AG04450 (cell line): ENCODE results near the gene FRMPD2. TPM values are rescaled to one million over a fixed set of nuclear protein-coding genes. Genes with fewer than 3 reads are reported as not detected.
A peak's percentile ranks its signal among the peaks of the same experiment; 100 is the strongest.

Source experiments
- CTCF ChIA-PET: fragments of 300-600, 350-600 bp; formaldehyde crosslinking; extraction: SDS; loops from one replicate; lab custom pipeline; 2022; ENCODE audit warnings: antibody characterized with exemption, inconsistent platforms; lab: Charles Lee
- POLR2A ChIA-PET: fragments of 350-600 bp; formaldehyde crosslinking; extraction: SDS; loops from one replicate; lab custom pipeline; 2021; ENCODE audit warnings: antibody characterized with exemption, inconsistent platforms; lab: Yijun Ruan, JAX
- DNase-seq: peaks from one replicate; pipeline ENCODE4 v3.0.0-alpha.2; 2011; ENCODE audit warnings: low read depth, low spot score
- H3K27ac ChIP-seq: one replicate; pipeline ENCODE4 v1.5.1; 2012; ENCODE audit warnings: low read depth, low read length, control low read depth
- H3K27me3 ChIP-seq: one replicate; pipeline ENCODE4 v1.6.0; 2012; ENCODE audit warnings: low read length; ENCODE audit not compliant: control insufficient read depth, insufficient read depth
- H3K4me3 ChIP-seq: 2 replicates; pipeline ENCODE4 v1.5.1; 2011; ENCODE audit warnings: mild to moderate bottlenecking, low read depth, low read length, control low read depth
- H3K9me3 ChIP-seq: 2 replicates; pipeline ENCODE4 v1.5.1; 2012; ENCODE audit warnings: low read length; ENCODE audit not compliant: control insufficient read depth, insufficient read depth
- polyA plus RNA-seq: library from polyadenylated mRNA; depleted of rRNA; stranded (reverse); fragments of >200 nt; gene quantifications from 2 replicates; pipeline ENCODE4 v1.2.3, GENCODE V29; 2011
- TF ChIP-seq, protein P1 (sequence below): IDR thresholded peaks from 2 replicates; pipeline ENCODE4 v1.5.1; 2011; ENCODE audit warnings: low read depth, low read length, control low read depth, inconsistent platforms

FRMPD2 gene
- polyA plus RNA-seq, 1 experiment, result not detected

DNA sequence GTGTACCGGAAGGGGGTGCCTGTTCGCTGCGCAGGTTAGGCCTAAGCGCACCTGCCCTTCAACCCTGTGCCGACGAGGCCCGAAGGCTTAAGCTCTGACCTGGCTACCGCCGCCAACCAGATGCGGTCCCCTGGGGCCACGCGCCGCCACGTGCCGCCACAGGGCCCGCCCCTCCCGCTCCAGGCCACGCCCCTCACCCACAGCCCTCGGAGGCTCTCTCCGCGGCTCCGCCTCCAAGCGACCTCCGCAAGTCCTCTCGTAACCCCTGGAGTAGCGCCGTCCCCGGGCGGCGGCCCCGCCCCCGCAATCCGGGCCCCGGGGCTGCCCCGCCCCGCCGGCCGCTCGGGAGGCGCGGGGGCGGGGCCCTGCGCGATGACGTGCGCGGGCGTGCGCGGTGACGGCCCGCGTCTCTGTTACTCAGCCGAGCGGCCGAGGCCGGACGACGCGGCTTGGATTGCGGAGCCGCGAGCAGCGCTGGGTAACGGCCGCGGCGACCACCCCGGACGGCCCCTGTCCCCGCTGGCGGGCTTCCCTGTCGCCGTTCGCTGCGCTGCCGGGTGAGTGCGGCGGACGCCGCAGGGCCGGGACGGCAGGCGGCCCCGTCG, 31.9 kb upstream of the FRMPD2 start, which contains the start of gene MAPK8:
TSS of gene MAPK8 (plus strand) at position 413 of the 605 bp plus-strand sequence. CDS start 94,984 bp downstream, outside the sequence.
- ChIA-PET POLR2A (interaction anchor here (0.6 kb wide), 1 partner anchor 350 kb away, joined by 3 read pairs; no protein-coding TSS in a partner anchor), CTCF (no interaction called here)
- Histone ChIP-seq H3K9me3 (no peaks in the 10 kb centered on the region; the same call in 1 of the 2 replicates), H3K4me3 (peak within 1 kb of the TSS; percentile 80), H3K27ac (peak within 1 kb of the TSS; percentile 53), H3K27me3 (peaks cover 8% of the 10 kb centered on the region)
- TF ChIP-seq, protein P1, sequence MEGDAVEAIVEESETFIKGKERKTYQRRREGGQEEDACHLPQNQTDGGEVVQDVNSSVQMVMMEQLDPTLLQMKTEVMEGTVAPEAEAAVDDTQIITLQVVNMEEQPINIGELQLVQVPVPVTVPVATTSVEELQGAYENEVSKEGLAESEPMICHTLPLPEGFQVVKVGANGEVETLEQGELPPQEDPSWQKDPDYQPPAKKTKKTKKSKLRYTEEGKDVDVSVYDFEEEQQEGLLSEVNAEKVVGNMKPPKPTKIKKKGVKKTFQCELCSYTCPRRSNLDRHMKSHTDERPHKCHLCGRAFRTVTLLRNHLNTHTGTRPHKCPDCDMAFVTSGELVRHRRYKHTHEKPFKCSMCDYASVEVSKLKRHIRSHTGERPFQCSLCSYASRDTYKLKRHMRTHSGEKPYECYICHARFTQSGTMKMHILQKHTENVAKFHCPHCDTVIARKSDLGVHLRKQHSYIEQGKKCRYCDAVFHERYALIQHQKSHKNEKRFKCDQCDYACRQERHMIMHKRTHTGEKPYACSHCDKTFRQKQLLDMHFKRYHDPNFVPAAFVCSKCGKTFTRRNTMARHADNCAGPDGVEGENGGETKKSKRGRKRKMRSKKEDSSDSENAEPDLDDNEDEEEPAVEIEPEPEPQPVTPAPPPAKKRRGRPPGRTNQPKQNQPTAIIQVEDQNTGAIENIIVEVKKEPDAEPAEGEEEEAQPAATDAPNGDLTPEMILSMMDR, result no peak
- DNase-seq, result peak; percentile 47

DNA sequence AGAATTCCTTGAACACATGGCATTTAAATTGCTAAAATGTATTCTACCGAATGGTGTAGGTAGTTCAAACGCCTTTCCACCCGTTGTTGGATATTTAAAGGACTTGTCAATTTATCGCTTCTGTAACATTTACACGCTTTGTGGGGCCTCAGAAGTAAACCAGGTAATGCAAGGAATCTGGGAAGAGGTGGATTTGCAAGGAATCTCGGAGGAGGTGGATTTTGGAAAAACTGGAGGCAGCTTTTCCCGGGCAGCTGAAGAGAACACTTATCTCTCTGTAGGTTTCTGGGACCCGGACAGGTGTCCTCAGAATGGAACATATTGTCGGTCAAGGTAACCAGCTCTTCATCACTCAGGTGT, 31.4 kb upstream of the FRMPD2 start:
- POLR2A ChIA-PET, result interaction anchor here (0.6 kb wide), 1 partner anchor 350 kb away, joined by 3 read pairs; no protein-coding TSS in a partner anchor

DNA sequence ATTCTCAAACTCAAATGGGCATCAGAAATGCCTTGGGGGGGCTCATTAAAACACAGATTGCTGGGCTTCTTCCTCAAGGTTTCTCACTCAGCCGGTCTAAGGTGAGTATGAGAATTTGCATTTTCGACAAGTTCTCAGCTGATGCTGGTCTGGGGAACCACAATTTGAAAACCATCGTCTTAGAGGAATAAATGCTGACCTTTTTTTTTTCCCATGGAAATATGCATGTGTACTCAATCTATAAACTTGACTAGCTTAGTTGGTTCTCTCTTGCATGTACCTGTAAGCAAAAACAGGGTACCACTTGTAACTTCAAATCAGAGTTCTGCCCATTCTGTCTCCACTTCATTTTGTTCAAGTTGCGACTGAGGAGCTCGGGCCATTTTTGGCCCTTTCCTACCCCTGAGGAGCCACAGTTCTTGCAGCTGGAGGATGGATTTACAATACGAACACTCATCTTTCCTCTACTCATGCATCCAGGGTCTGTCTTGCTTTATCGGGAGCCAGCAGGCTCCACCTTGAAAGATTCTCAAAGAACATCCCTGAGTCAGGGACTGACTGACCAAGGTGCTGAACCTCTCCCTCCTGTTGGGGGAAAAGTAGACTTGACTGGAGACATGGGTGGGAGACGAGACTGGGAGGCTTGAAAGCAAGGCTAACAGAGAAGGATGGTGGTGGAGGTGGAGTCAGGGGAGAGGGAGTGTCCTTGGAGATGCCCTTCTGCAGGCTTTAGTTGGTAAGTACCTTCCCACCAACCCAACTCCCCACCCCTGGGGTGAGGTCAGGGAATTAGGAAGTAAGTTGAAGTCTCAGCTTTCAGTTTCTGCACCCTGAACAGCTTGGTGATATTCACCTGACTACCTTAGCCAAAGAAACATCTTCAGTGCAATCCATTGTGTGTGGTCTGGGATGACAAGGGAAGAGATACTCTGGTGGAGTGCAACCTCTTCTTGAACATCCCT, 28.3 kb upstream of the FRMPD2 start:
- TF ChIP-seq, protein P1, result no peak
- Histone ChIP-seq H3K27ac (no peak overlapping the region), H3K9me3 (no peaks in the 10 kb centered on the region; the same call in 1 of the 2 replicates), H3K4me3 (no peak overlapping the region), H3K27me3 (peaks cover 28% of the 10 kb centered on the region)
- DNase-seq, result no peak
- POLR2A ChIA-PET, result no interaction called here
- CTCF ChIA-PET, result no interaction called here

More for the DNA sequence above, 31.4 kb upstream of the FRMPD2 start:
- no peak overlapping the region for H3K27ac ChIP-seq
- CTCF ChIA-PET, result no interaction called here
- H3K9me3 ChIP-seq, result no peaks in the 10 kb centered on the region; the same call in 1 of the 2 replicates
- peaks cover 9% of the 10 kb centered on the region for H3K27me3 ChIP-seq
- DNase-seq, result no peak
- H3K4me3 ChIP-seq, result peak overlapping the region; percentile 62
- TF ChIP-seq, protein P1, result no peak

DNA sequence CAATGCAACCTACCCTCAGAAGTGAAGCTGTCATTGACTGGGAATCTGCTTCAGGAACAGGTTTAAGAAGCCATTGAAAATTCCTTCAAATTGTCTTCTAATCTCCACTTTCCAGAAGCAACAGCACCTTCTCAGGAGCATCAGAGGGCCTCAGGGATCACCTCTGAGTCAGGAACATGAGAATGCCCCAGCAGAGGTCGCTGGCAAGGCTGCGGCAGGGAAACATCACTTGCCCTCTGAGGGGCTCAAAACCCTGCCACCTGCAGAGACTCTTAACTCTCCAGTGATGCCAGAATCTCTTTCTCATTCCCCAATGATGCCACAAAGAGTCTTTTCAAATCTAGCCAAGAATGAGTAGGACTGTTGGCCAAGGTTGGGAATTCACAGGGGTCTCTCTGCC, 26.1 kb upstream of the FRMPD2 start:
- ChIA-PET POLR2A (no interaction called here), CTCF (no interaction called here)
- Histone ChIP-seq H3K4me3 (no peak overlapping the region), H3K27ac (no peak overlapping the region), H3K27me3 (peaks cover 30% of the 10 kb centered on the region), H3K9me3 (no peaks in the 10 kb centered on the region)
- TF ChIP-seq, protein P1, result no peak
- no peak for DNase-seq
